ENCODE measurements around the gene GADL1.

Gene GADL1

DNA sequence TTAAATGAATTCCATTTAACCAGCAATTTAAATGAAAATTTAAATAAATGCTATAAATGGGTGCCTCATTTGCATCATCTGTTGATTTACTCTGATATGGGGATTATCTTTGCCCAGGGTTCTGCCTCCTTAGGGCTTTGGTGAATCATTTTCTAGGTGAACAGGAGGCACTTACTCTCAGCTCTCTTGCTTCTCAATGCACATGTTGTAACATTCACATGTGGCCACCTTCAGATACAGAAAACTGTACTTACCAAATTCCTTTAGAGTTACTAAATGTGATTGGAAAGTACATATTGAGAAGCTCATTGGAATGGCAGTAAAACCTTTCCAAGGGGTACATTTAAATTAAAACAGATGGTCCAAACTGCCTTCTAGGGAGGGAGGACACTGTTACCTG lies 20.8 kb downstream of the GADL1 start:
- no peak for DNase-seq

GRCh38 chr3:30872879-30873278 lies 21.6 kb downstream of the GADL1 start:
- DNase-seq: no peak

DNA sequence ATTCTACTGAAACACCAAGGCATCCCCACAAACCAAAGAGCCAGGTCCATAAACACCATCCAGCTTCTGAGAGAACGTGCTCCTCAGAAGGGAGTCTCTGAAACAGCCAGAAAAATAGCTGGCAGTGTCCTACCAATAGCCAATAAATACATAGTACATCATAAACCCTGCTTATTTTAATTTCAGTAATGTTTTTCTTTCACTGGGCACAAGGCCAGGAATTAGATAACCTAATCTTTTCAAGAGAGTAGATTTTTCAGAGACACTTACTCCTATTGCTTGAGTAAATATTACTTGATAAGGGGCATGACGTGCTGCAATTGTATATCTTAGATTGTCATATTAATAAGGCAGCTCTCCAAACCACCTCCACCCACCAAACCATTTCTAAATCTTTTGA lies 22.7 kb downstream of the GADL1 start:
- DNase-seq: no peak

GRCh38 chr3:30864836-30865235 lies 29.6 kb downstream of the GADL1 start:
- no peak for DNase-seq

DNA sequence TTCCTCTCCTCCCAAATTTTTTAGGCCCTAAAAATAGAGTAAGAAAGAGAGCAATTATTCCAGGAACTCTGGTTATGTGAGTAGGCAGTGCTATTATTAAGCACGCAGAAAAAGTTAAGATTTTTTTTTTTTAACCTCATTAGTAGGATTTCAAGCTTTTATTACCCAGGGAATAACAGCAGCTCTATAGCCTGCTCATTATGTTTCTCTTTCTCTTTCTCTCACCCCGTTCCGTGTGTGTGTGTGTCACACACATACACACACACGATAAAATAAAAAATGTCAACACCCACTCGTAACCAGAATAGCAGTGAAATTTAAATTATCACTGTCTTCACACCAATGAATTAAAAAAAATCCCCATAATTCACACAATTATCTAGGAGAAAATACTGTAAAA lies 30.3 kb downstream of the GADL1 start:
- no peak for DNase-seq

DNA sequence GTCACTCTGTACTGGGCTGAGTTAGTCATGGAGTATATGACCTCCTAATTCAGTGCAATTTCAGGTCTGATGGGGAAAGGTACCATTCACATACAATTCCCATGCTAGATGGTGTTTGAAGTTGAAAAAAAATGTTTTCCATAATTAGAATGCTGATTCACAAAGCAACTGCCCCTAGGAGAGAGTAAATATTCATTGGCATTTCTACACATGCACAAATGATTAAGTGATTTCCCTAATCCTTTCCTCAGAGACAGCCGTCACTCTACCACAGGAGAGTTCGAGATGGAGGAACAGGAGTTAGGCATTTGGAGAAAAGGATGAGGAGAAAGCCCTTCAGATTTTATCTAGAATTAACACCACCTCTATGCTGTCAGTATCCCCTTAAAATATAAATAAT lies 32.5 kb downstream of the GADL1 start:
- no peak for DNase-seq

DNA sequence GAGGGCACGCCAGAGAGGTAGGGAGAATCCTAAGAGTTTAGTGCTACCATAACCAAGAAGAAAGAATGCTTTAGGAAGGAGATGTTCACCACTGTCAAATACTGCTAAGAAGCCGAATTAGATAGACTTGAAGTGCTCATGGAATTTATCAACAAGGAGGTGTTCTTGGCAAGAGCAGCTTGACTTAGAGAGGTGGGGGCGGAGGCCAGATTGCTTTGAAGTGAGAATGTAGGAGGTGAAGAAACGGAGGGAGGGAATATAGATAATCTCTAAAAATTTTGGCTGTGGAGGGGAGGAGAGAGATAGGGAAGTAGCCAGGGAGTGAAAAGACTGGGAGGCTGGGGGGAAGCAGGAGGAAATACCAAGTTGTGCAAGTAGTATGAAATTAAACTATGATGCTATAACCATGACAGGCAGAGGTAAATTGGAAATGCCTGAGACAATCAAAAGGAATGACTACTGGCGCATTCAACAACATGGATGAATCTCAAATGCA lies 35.5 kb downstream of the GADL1 start:
- DNase-seq: no peak

DNA sequence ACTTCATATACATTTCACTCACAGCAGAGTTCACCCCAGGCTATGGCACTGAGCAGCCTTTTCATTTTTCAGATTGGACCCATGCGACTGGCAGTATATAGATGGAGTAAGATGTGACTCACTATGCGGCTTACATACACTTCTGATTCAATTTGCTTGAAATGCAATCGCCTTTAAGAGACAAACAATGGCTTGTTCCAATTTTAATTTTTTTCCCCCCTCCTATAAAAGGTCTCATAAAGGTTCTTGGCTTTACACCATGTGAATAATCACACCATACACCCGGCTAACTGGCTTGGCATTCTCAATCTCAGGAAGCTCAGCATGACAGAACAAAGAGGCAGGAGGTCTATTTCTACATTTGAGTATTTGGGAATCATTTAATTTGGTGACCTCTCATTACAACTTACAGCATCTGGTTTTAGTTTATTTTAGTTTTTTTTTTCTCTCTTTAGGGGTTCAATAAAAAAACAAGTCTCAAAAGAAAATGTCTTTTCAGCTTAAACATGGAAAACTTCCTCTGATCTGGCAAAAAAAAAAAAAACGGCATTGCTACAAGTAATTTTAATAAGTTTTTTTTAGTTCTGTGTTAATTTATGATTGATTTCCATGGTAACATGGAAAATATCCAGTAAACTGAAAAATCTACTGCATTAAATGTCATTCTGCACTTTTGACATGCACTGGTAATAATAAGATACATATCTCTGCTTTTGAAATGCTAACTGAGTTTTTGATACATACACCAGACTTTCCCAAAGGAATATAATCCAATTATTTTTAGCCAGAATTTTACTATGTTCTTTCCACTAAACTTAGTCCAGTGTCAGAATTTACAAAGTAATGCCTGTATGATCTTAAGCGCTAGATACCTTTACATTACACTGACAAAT lies 38.8 kb downstream of the GADL1 start:
- no peak for DNase-seq

- no peak for DNase-seq
Observed at GRCh38 chr3:30852833-30853232, 41.6 kb downstream of the GADL1 start.

GRCh38 chr3:30848087-30848779 lies 46.2 kb downstream of the GADL1 start:
- no peak for DNase-seq

DNA sequence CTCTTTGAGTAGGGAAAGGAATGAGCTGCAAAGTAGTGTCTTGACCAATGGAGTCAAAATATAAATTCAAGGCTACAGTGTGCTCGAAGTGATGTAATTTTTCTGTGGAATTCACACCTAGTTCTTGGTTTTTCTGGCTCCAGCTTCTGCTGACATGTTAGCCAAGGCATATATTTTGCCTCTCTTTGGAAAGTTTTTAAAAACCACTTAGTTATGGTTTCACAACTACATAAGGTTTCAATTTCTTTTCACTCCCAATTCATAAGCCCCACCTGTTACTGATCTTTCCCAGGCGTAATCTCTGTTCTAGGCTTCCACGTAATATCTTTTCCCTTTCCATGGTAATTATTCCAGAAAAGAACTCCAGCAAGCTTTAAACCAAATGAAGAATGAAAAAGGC lies 46.9 kb downstream of the GADL1 start:
- no peak for DNase-seq

DNA sequence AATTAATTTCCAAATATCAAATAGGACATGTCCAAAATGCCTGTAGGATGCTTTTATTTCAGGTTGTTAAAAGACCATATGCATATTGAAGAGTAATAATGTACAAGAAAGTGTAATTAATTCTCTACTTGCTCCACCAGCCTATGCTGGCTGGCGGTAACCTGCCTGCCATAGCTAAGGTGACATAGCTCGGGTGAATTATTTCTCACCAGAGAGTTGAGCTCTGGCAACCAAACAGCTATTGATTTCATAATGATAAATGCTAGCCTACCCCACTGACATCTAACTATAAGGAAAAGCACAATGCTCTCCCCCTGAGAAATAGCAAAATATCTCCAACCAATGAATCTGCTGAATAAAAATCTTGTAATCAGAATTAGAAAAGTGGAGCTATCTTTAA lies 48.9 kb downstream of the GADL1 start:
- no peak for DNase-seq

DNA sequence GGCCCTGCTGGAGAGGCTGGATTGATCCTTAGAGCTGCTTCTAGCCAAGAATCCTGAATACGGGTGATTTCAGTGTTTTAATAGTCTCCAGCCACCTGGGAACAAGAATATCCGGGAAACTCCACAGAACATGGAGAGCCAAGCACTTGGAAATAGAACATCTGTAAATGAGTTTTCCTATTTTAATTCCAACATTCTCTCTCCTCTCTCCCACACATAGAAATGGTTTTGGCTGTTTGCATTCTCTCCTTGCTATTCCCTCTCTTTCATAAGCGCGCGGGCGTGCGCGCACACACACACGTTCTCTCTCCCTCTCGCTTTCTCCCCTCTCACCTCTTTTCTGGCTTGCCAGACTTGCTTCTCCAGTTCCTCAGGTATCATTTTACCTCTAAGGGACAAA lies 50.6 kb downstream of the GADL1 start:
- DNase-seq: no peak

GRCh38 chr3:30836141-30836540 lies 58.3 kb downstream of the GADL1 start:
- no peak for DNase-seq

DNA sequence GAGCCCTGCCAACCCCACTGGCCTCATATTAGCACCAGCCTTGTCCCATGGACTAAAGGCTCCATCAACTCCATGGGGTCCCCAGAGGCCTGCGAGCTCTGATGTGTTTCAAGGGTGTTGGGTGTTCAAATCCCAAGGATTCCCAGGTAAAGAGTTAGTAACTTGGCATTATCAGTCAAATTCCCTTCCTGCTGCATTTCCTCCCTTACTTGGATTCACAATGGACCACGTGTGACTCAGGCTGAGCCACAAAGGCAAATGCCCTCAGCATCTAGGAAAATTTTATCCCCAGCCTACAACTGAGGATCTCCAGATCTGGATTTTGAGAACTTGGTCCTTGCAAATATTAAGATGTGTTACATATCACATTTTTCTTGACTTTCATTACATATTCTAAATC lies 58.8 kb downstream of the GADL1 start:
- DNase-seq: no peak

GRCh38 chr3:30832961-30833575 lies 61.4 kb downstream of the GADL1 start:
- no peak for DNase-seq

DNA sequence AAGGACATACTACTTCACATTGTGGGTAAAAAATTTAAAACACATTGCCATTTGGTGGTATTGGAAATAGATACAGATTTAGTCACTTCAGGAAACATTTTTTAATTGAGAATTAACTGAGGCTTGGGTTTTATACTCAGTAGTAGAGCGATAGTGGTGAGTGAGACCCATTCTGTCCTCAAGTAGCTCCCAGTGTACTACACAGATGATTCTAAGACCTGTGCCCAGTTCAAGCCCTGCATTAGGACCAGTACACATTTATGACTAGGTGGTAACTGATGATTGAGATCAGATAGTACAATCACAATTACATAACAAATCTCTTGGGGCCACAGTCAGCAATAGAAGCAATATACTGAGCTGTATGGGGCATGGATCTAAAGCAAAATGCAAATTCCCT lies 67.4 kb downstream of the GADL1 start:
- DNase-seq: no peak

- DNase-seq: no peak
Observed at GRCh38 chr3:30826531-30826942, 67.9 kb downstream of the GADL1 start.

DNA sequence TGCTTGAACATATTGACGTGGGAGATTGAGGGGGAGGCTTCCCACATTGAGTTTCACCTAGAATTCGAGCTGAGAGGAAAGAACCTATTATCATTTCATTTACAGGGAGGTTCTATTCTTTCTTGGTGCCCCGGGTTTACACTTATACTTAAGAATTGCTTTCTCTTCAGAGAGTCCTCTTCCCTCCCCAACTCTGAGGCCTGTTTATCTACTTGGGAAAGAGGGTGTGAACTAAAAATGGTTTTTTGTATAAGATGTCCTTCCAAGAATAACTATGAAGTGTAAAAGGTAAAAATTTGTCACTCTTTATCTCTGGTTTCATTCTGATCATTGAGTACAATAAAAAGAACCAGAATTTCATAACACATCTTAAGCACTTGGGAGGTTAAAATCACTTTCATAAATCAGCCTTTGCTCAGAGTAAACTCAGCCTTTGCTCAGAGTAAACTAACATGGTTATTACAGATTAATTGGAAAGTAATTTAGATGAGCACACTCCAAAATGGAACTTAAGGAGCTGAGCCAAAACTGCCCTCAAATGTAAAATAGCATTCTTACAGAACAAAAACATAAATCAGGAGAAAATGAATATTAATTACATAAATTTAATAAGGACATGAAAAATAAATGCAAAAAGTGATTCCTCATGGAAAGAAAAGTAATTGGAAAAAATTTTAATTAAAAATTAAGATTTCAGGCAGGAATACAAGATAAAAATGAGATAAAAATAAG lies 75.2 kb downstream of the GADL1 start:
- DNase-seq: no peak

- no peak for DNase-seq
Observed at GRCh38 chr3:30813734-30814133, 80.7 kb downstream of the GADL1 start.

DNA sequence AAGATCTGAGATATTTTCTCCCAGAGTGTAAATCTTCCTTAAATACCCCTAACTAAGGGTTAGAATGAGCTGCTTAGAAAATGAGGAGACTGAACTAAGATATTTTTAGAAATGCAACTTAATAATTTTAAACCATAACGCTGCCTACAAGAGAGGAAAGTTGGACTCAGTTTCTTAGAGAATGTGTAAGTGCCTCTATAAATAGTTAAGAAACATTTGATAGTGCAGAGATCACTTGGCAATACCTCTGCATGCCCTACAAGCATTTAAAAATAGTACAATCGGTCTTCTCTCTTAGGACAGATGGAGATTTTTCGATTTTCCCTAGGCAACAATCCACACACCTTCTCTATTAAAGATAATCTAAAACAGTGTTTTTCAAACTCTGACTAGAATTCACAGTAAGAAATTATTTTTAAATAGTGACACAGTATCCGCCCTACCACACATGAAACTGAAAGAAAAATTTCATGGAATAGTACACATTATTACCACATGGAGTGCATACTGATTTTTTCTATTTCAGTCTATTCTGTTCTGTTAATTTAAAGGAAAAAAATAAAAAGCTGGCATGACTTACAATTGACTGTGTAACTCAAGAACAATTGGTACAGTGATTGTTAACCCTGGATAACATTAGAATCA lies 83.2 kb downstream of the GADL1 start:
- DNase-seq: no peak

- no peak for DNase-seq
Observed at GRCh38 chr3:30810625-30811024, 83.8 kb downstream of the GADL1 start.

- DNase-seq: no peak
Observed at GRCh38 chr3:30805695-30806094, 88.8 kb downstream of the GADL1 start.

Data from amniotic stem cell (primary cell).